HG02642 (cell line): ENCODE measurements around the gene ZFR2.
"Not testable (repeated sequence)": the region's sequence is repeated elsewhere in the genome, so short reads cannot be mapped to it uniquely, and the experiment has no call there.

Experiments
- ATAC-seq: cut with Tn5 transposase; IDR thresholded peaks from one replicate; pipeline ENCODE4 v1.9.1; 2021; ENCODE audit warnings: mild to moderate bottlenecking; ENCODE audit not compliant: unreplicated experiment, poor library complexity

Gene ZFR2

GRCh38 chr19:3879656-3880055, 10.8 kb upstream of the ZFR2 start:
- no peak for ATAC-seq

- not testable (repeated sequence) for ATAC-seq
These were observed 5.9 kb upstream of the ZFR2 start for GRCh38 chr19:3874695-3875094.

GRCh38 chr19:3873151-3873550, 4.3 kb upstream of the ZFR2 start:
- ATAC-seq, result no peak

DNA sequence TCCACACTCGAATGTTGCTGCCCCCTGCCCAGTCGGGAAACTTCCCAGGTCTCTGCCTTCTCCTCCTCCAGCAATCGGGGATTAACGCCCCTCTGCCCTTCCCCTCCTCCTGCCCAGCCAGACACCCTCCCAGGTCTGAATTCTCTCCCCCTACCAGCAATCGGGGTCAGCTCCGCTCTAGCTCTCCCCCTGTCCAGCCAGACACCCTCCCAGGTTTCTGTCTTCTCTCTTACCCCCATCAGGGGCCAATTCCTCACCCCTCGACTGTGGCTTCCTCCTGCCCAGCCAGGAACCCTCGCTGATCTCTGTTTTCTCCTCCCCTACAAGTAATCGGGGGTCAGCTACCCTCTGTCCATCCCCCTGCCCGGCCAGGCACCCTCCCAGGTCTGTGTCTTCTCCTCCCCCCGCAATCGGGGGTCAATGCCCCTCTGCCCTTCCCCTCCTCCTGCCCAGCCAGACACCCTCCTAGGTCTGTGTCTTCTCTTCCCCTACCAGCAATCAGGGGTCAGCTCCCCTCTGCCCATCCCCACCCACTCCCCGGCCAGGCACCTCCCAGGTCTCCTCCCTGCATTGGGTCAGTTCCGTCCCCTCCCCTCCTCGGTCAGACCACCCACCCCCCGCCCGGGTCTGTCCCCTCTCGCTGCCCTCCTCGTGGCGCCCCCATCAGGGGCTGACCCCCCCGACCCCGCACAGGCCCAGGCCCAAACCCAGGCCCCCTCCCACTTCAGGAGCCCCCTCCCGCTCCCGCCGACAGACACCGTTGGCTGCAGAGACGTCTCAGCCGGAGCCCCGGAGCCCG, 668 bp downstream of the ZFR2 start:
- ATAC-seq, result no peak

- ATAC-seq, result no peak
These were observed 1.8 kb downstream of the ZFR2 start for GRCh38 chr19:3866910-3867638.

DNA sequence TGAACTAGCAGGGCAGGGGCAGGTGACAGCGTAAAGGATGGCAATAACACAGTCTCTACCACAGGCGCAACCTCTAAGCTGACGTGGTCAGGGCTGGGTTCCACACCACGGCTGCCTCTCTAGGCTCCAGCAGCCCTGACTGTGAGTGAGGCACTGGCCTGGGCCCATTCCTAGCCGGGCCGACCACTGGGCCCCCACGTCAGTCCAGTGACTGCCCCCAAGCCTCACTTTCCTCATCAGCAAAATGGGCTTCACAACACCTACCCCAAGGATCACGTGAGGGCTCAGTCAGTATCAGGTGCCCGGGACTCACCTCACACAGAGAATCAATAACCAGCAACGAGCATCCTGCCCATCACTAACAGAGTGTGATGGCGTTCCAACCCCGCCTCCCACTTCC, 5.2 kb downstream of the ZFR2 start:
- no peak for ATAC-seq

- no peak for ATAC-seq
These were observed 5.9 kb downstream of the ZFR2 start for GRCh38 chr19:3862826-3863500.

DNA sequence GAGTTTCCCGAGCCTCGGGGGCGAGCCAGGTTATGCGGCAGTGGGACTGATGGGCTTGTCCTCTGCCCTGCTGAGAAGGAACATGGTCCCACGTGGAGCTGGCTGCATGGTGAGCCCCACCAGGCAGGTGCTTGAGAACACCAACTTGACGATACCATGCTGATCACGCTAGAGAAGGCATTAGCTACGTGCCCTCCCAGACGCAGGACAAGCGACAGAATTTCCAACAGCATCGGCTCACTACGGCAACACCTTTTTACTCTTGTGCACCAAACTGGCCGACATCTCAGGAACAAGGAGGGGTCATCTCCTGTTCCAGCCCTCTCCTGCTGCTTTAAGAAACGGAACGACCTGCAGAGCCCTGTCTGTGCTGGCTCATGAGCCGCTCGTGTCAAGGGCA, 8.3 kb downstream of the ZFR2 start:
- no peak for ATAC-seq

DNA sequence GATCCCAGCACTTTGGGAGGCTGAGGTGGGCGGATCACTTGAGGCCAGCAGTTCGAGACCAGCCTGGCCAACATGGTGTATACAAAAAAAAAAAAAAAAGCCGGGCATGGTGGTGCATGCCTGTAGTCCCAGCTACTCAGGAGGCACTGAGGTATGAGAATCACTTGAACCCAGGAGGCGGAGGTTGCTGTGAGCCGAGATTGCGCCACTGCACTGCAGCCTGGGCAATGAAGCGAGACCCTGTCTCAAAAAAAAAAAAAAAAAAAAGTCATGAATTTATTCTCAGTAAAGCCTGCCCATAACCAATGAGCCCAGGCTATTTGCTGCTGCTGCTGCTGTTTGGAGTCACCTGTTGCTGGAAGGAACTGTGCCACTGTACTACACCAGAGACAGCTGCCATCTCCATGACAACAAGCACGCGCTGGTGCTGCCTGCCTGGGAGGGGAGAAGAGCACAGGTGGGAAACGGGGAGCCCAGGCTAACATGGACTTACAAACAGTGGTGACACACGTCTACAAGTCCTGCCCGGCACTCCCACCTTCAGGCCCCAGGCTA, 11.3 kb downstream of the ZFR2 start:
- ATAC-seq, result no peak

GRCh38 chr19:3855320-3855719, 13.5 kb downstream of the ZFR2 start:
- no peak for ATAC-seq

GRCh38 chr19:3852614-3853254, 16.1 kb downstream of the ZFR2 start:
- ATAC-seq, result no peak

- ATAC-seq, result no peak
These were observed 16.7 kb downstream of the ZFR2 start for GRCh38 chr19:3852177-3852511.

GRCh38 chr19:3851254-3852176, 17.3 kb downstream of the ZFR2 start:
- ATAC-seq, result no peak

GRCh38 chr19:3850320-3850972, 18.4 kb downstream of the ZFR2 start:
- no peak for ATAC-seq

DNA sequence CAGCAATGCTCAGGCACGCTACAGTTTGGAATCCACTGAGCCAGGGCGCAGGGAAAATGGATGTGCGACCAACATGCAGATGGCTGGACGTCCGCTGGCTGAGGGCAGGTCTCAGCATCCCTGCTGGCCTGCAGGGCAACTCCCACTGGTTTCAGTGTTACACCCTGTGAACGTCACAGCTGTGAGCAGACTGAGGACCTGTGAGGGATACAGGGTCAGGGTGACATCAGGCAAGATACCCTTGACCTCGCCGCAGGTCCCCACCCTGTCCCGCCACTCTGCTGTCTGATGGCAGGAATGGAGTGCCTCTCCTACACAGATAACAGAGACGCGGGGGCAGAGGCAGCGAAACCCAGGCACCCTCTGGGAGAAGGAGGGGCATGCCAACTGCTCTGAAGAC, 19.1 kb downstream of the ZFR2 start:
- ATAC-seq, result no peak

DNA sequence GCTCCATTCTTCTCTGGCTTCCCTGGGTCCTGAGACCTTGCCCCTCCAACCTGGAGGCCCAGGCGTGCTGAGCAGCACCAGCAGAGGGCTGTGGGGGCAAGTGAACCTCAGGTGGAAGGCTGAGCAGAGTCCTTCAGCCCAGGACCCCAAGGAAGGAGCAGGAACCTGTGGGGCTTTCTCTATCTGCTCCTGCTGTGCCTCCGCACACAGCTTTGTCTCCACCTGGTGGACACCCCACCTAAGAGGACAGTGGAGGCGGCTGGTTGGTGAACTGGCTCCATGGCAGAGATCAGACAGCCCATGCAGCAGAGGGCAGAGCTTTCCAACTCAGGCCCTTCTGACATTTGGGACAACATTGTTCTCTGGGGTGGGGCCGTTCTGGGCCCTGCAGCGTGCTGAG, 19.7 kb downstream of the ZFR2 start:
- ATAC-seq, result no peak

DNA sequence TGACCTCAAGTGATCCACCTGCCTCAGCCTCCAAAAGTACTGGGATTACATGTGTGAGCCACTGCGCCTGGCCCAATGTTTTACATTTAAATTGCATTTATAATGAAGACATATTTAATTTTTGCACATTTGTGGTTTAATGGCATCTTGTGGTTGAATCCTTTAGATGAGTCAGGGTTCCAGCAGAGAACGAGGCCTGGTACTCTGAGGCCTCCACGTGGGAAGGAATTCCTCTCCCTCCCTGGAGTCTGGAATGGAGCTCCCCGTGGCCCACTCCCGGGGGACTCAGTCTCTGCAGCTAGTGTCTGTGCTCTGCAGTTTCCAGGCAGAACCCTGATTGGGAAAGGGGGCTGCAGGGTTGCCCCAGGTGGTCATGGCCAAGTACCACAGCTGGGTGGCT, 24.2 kb downstream of the ZFR2 start:
- no peak for ATAC-seq

GRCh38 chr19:3842948-3843347, 25.9 kb downstream of the ZFR2 start:
- no peak for ATAC-seq

- ATAC-seq, result no peak
These were observed 28.0 kb downstream of the ZFR2 start for GRCh38 chr19:3840804-3841203.
